ENCODE data around the gene SAMSN1.
A peak's percentile ranks its signal among the peaks of the same experiment; 100 is the strongest.

Gene SAMSN1

GRCh38 chr21:14483296-14483695 lies 62.8 kb downstream of the SAMSN1 start:
- no peak for DNase-seq

GRCh38 chr21:14482165-14482564 lies 64.0 kb downstream of the SAMSN1 start:
- peak; percentile 91 for DNase-seq

- DNase-seq = no peak
Measured at GRCh38 chr21:14480411-14481031, 65.6 kb downstream of the SAMSN1 start.

- no peak for DNase-seq
Measured at GRCh38 chr21:14479241-14479786, 66.8 kb downstream of the SAMSN1 start.

- no peak for DNase-seq
Measured at GRCh38 chr21:14477841-14478240, 68.3 kb downstream of the SAMSN1 start.

- no peak for DNase-seq
Measured at GRCh38 chr21:14477133-14477532, 69.0 kb downstream of the SAMSN1 start.

GRCh38 chr21:14474995-14475394 lies 71.1 kb downstream of the SAMSN1 start:
- no peak for DNase-seq

- no peak for DNase-seq
Measured at GRCh38 chr21:14469641-14470040, 76.5 kb downstream of the SAMSN1 start.

GRCh38 chr21:14466715-14467114 lies 79.4 kb downstream of the SAMSN1 start:
- DNase-seq = no peak

GRCh38 chr21:14457762-14458161 lies 88.4 kb downstream of the SAMSN1 start:
- DNase-seq = no peak

GRCh38 chr21:14456911-14457310 lies 89.2 kb downstream of the SAMSN1 start:
- no peak for DNase-seq

- DNase-seq = peak; percentile 94
Measured at GRCh38 chr21:14454016-14455009, 91.8 kb downstream of the SAMSN1 start.

- no peak for DNase-seq
Measured at GRCh38 chr21:14453339-14454015, 92.6 kb downstream of the SAMSN1 start.

GRCh38 chr21:14452727-14453241 lies 93.3 kb downstream of the SAMSN1 start:
- no peak for DNase-seq

GRCh38 chr21:14452031-14452726 lies 93.9 kb downstream of the SAMSN1 start:
- DNase-seq = peak; percentile 88

- DNase-seq = peak; percentile 55
Measured at GRCh38 chr21:14451546-14451945, 94.6 kb downstream of the SAMSN1 start.

- no peak for DNase-seq
Measured at GRCh38 chr21:14448784-14449183, 97.3 kb downstream of the SAMSN1 start.

GRCh38 chr21:14438211-14438610 lies 107.9 kb downstream of the SAMSN1 start:
- DNase-seq = no peak

GRCh38 chr21:14435423-14435822 lies 110.7 kb downstream of the SAMSN1 start:
- DNase-seq = no peak

All from hematopoietic multipotent progenitor cell treated with erythropoietin and hydrocortisone succinate and interleukin-3 and kit ligand, for 4 days (in vitro differentiated cells).